H9 (cell line): ENCODE data around the gene CFAP46. TPM values are rescaled to one million over a fixed set of nuclear protein-coding genes. Genes with fewer than 3 reads are reported as not detected.

ENCODE experiments used
- DNase-seq: peaks from one replicate; pipeline ENCODE4 v3.0.0-alpha.2; 2017
- H2AFZ ChIP-seq: one replicate; pipeline ENCODE4 v1.6.1; 2013; ENCODE audit warnings: mild to moderate bottlenecking, low read length, control low read depth, moderate library complexity
- H2AK5ac ChIP-seq: 2 replicates; pipeline ENCODE4 v1.6.1; 2013; ENCODE audit warnings: low read length, control low read depth, mixed read lengths; ENCODE audit not compliant: insufficient read length
- H2BK120ac ChIP-seq: one replicate; pipeline ENCODE4 v1.6.1; 2013; ENCODE audit warnings: low read depth, mild to moderate bottlenecking, low read length, control low read depth, inconsistent platforms; ENCODE audit not compliant: poor library complexity, severe bottlenecking
- H2BK12ac ChIP-seq: 2 replicates; pipeline ENCODE4 v1.6.1; 2013; ENCODE audit warnings: low read length, control low read depth, mixed read lengths, low read depth; ENCODE audit not compliant: insufficient read length
- H2BK15ac ChIP-seq: 2 replicates; pipeline ENCODE4 v1.6.1; 2013; ENCODE audit warnings: low read depth, low read length, control low read depth
- H2BK20ac ChIP-seq: one replicate; pipeline ENCODE4 v1.6.1; 2013; ENCODE audit warnings: low read depth, mild to moderate bottlenecking, low read length, control low read depth, inconsistent platforms; ENCODE audit not compliant: poor library complexity, severe bottlenecking
- H2BK5ac ChIP-seq: 2 replicates; pipeline ENCODE4 v1.6.1; 2013; ENCODE audit warnings: low read length, control low read depth, mixed read lengths; ENCODE audit not compliant: insufficient read length
- H3K14ac ChIP-seq: 2 replicates; pipeline ENCODE4 v1.6.1; 2013; ENCODE audit warnings: low read length, control low read depth; ENCODE audit not compliant: insufficient read depth
- H3K18ac ChIP-seq: 2 replicates; pipeline ENCODE4 v1.6.1; 2013; ENCODE audit warnings: low read depth, mild to moderate bottlenecking, mixed read lengths, low read length, control low read depth; ENCODE audit not compliant: insufficient read length
- H3K23ac ChIP-seq: 2 replicates; pipeline ENCODE4 v1.6.1; 2013; ENCODE audit warnings: low read length, control low read depth, mixed read lengths, low read depth; ENCODE audit not compliant: insufficient read length
- H3K23me2 ChIP-seq: 2 replicates; pipeline ENCODE4 v1.6.1; 2013; ENCODE audit warnings: low read depth, mild to moderate bottlenecking, mixed read lengths, low read length, control low read depth; ENCODE audit not compliant: insufficient read length, poor library complexity, severe bottlenecking
- H3K27ac ChIP-seq: 2 replicates; pipeline ENCODE4 v1.5.1; 2013; ENCODE audit warnings: low read length, control low read depth, mixed read lengths, low read depth; ENCODE audit not compliant: insufficient read length
- H3K27me3 ChIP-seq: 2 replicates; pipeline ENCODE4 v1.6.1; 2013; ENCODE audit warnings: low read length, control low read depth, inconsistent platforms; ENCODE audit not compliant: insufficient read depth
- H3K4ac ChIP-seq: 2 replicates; pipeline ENCODE4 v1.6.1; 2013; ENCODE audit warnings: low read depth, mild to moderate bottlenecking, control low read depth, inconsistent platforms, low read length, moderate library complexity
- H3K4me1 ChIP-seq: 2 replicates; pipeline ENCODE4 v1.6.1; 2013; ENCODE audit warnings: low read length, control low read depth, inconsistent platforms; ENCODE audit not compliant: insufficient read depth
- H3K4me2 ChIP-seq: 2 replicates; pipeline ENCODE4 v1.6.1; 2013; ENCODE audit warnings: low read length, control low read depth, mixed read lengths; ENCODE audit not compliant: insufficient read length, insufficient read depth
- H3K56ac ChIP-seq: 2 replicates; pipeline ENCODE4 v1.6.1; 2013; ENCODE audit warnings: low read depth, mild to moderate bottlenecking, mixed read lengths, low read length, control low read depth; ENCODE audit not compliant: insufficient read length
- H3K79me1 ChIP-seq: 2 replicates; pipeline ENCODE4 v1.6.1; 2013; ENCODE audit warnings: low read depth, mild to moderate bottlenecking, moderate library complexity, low read length, control low read depth, inconsistent platforms; ENCODE audit not compliant: insufficient read depth, poor library complexity, severe bottlenecking
- H3K79me2 ChIP-seq: 2 replicates; pipeline ENCODE4 v1.6.1; 2013; ENCODE audit warnings: low read length, control low read depth, inconsistent platforms; ENCODE audit not compliant: insufficient read depth
- H3K9ac ChIP-seq: 2 replicates; pipeline ENCODE4 v1.6.1; 2013; ENCODE audit warnings: low read length, control low read depth, mixed read lengths; ENCODE audit not compliant: insufficient read length; ENCODE audit errors: extremely low read depth
- H3K9me3 ChIP-seq: one replicate; pipeline ENCODE4 v1.6.1; 2013; ENCODE audit warnings: low read depth, low read length, inconsistent platforms; ENCODE audit not compliant: control insufficient read depth
- H3T11ph ChIP-seq: one replicate; pipeline ENCODE4 v1.6.1; 2013; ENCODE audit warnings: mild to moderate bottlenecking, low read length, control low read depth, inconsistent platforms
- H4K20me1 ChIP-seq: one replicate; pipeline ENCODE4 v1.6.1; 2013; ENCODE audit not compliant: control insufficient read depth, insufficient read length, insufficient read depth
- H4K5ac ChIP-seq: 2 replicates; pipeline ENCODE4 v1.6.1; 2013; ENCODE audit warnings: low read depth, mild to moderate bottlenecking, mixed read lengths, low read length, control low read depth; ENCODE audit not compliant: insufficient read length
- H4K8ac ChIP-seq: replicated peaks from 2 replicates; pipeline ENCODE4 v1.6.1; 2013; ENCODE audit warnings: low read length, control low read depth, mixed read lengths, low read depth; ENCODE audit not compliant: insufficient read length
- H4K91ac ChIP-seq: 2 replicates; pipeline ENCODE4 v1.6.1; 2013; ENCODE audit warnings: low read depth, mild to moderate bottlenecking, moderate library complexity, mixed read lengths, low read length, control low read depth; ENCODE audit not compliant: insufficient read length
- H3K27ac Mint-ChIP-seq, 3 experiments: 2 replicates in 2 of 3; 3 replicates in 1 of 3; pipeline ENCODE4 v1.8.0; 2020 to 2021; ENCODE audit warnings: mixed read lengths in 3 of 3, mild to moderate bottlenecking in 1 of 3, moderate library complexity in 1 of 3
- H3K27me3 Mint-ChIP-seq: 2 replicates; pipeline ENCODE4 v1.8.0; 2021; ENCODE audit warnings: low read depth, mild to moderate bottlenecking, moderate library complexity, mixed read lengths
- H3K36me3 Mint-ChIP-seq, 3 experiments: 2 replicates in 2 of 3; 3 replicates in 1 of 3; pipeline ENCODE4 v1.8.0; 2020 to 2021; ENCODE audit warnings: low read depth in 3 of 3, mixed read lengths in 3 of 3; ENCODE audit not compliant: insufficient read depth in 1 of 3
- H3K4me1 Mint-ChIP-seq, 2 experiments: 2 replicates each; pipeline ENCODE4 v1.8.0; 2020; ENCODE audit warnings: mixed read lengths in 2 of 2
- H3K4me3 Mint-ChIP-seq, 2 experiments: 2 replicates in 1 of 2; 3 replicates in 1 of 2; pipeline ENCODE4 v1.8.0; 2020 to 2021; ENCODE audit warnings: mild to moderate bottlenecking in 2 of 2, mixed read lengths in 2 of 2, moderate library complexity in 1 of 2
- H3K9me3 Mint-ChIP-seq, 2 experiments: 2 replicates in 1 of 2; 3 replicates in 1 of 2; pipeline ENCODE4 v1.8.0; 2020; ENCODE audit warnings: mild to moderate bottlenecking in 2 of 2, mixed read lengths in 2 of 2, moderate library complexity in 1 of 2
- WGBS: extraction: QIAGEN DNeasy Blood & Tissue Kit; methylation state at CpG from one replicate; pipeline ENCODE4 v1.1.7; 2013; ENCODE audit warnings: missing lambda C conversion rate, low lambda C conversion rate, mixed read lengths; ENCODE audit not compliant: insufficient read length; ENCODE audit errors: extremely low coverage; 5-methylcytosine and 5-hydroxymethylcytosine counted together
- total RNA-seq: library from RNA; stranded (reverse); gene quantifications from 2 replicates; pipeline ENCODE4 v1.2.1, GENCODE V29; 2021
- TF ChIP-seq, protein P1 (sequence below): fragments of 200-600 bp; sonication (generic); conservative IDR thresholded peaks from 3 replicates; pipeline ENCODE4 v1.8.0; 2021; ENCODE audit warnings: antibody characterized with exemption, mild to moderate bottlenecking

Gene CFAP46
- total RNA-seq, 1 experiment from 2014 or later: 3.1 TPM

DNA sequence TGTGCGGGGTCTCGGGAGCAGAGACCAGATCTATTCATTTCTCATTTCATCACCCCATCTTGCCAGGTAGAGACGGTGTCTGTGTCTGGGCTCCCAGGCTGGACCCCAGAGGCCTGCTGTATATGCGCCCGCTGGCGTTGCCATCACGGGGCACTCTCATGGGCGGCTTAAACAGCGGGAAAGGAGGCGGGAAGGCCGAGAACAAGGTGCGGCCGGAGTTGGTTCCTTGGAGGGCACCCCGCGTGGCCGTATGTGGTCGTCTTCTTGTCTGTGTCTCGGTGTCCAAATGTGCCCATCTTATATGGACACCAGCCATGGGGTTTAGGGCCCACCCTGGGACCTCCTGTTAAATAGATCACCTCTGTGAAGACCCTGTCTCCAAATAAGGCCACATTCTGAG, 2.1 kb upstream of the CFAP46 start:
- H3K56ac ChIP-seq: no peak overlapping the region
- H2BK5ac ChIP-seq: no peak overlapping the region
- TF ChIP-seq, protein P1, sequence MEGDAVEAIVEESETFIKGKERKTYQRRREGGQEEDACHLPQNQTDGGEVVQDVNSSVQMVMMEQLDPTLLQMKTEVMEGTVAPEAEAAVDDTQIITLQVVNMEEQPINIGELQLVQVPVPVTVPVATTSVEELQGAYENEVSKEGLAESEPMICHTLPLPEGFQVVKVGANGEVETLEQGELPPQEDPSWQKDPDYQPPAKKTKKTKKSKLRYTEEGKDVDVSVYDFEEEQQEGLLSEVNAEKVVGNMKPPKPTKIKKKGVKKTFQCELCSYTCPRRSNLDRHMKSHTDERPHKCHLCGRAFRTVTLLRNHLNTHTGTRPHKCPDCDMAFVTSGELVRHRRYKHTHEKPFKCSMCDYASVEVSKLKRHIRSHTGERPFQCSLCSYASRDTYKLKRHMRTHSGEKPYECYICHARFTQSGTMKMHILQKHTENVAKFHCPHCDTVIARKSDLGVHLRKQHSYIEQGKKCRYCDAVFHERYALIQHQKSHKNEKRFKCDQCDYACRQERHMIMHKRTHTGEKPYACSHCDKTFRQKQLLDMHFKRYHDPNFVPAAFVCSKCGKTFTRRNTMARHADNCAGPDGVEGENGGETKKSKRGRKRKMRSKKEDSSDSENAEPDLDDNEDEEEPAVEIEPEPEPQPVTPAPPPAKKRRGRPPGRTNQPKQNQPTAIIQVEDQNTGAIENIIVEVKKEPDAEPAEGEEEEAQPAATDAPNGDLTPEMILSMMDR: no peak
- H3T11ph ChIP-seq: no peak overlapping the region
- no peaks in the 10 kb centered on the region; a peak in 1 of 7 replicates for H3K36me3 Mint-ChIP-seq
- no peak overlapping the region for H3K4ac ChIP-seq
- no peak overlapping the region for H2BK120ac ChIP-seq
- H3K4me2 ChIP-seq: no peak overlapping the region
- H3K9ac ChIP-seq: no peak overlapping the region
- H3K14ac ChIP-seq: no peak overlapping the region
- H2AK5ac ChIP-seq: no peak overlapping the region
- H4K8ac ChIP-seq: no peak overlapping the region
- H3K4me3 Mint-ChIP-seq: no peak overlapping the region
- no peaks in the 10 kb centered on the region for H3K9me3 ChIP-seq
- no peak overlapping the region for H3K27ac ChIP-seq
- peaks cover 25% of the 10 kb centered on the region for H3K27me3 Mint-ChIP-seq
- no peak overlapping the region for H2AFZ ChIP-seq
- H3K23me2 ChIP-seq: no peaks in the 10 kb centered on the region
- H2BK20ac ChIP-seq: no peak overlapping the region
- no peaks in the 10 kb centered on the region for H3K27me3 ChIP-seq
- H2BK15ac ChIP-seq: no peak overlapping the region
- no peak overlapping the region for H3K18ac ChIP-seq
- H3K27ac Mint-ChIP-seq: no peak overlapping the region
- peaks cover 16 to 20% of the 10 kb centered on the region in 2 experiments for H3K4me1 Mint-ChIP-seq
- no peaks in the 10 kb centered on the region for H3K79me1 ChIP-seq
- no peak overlapping the region for H4K91ac ChIP-seq
- H3K4me1 ChIP-seq: peaks cover 2% of the 10 kb centered on the region; the same call in 1 of the 2 replicates
- peaks cover 0 to 3% of the 10 kb centered on the region in 2 experiments; a peak in 1 of 5 replicates for H3K9me3 Mint-ChIP-seq
- DNase-seq: no peak
- H4K20me1 ChIP-seq: no peaks in the 10 kb centered on the region
- no peak overlapping the region for H4K5ac ChIP-seq
- no peak overlapping the region for H2BK12ac ChIP-seq
- WGBS: no CpG with 5 or more reads among the region's 18 CpGs
- no peaks in the 10 kb centered on the region for H3K79me2 ChIP-seq
- no peak overlapping the region for H3K23ac ChIP-seq
